COR-L47 (cell line): ENCODE results near the gene CNOT2.
A peak's percentile ranks its signal among the peaks of the same experiment; 100 is the strongest.

Experiments used
- DNase-seq: peaks from one replicate; lab custom pipeline; 2025; lab: John Stamatoyannopoulos, UW

The CNOT2 gene

GRCh38 chr12:70242695-70243509, at the start of gene CNOT2:
Gene CNOT2 (plus strand): TSS chr12:70243433. CDS start chr12:70278227, 34,794 bp downstream.
- DNase-seq = peak; percentile 90

GRCh38 chr12:70194076-70194475, 49.2 kb upstream of the CNOT2 start:
- DNase-seq = no peak

- no peak for DNase-seq
These were observed 46.4 kb upstream of the CNOT2 start for GRCh38 chr12:70196811-70197281.

- no peak for DNase-seq
These were observed 45.9 kb upstream of the CNOT2 start for GRCh38 chr12:70197345-70197744.

GRCh38 chr12:70213707-70214106, 29.5 kb upstream of the CNOT2 start:
- no peak for DNase-seq

- no peak for DNase-seq
These were observed 28.1 kb upstream of the CNOT2 start for GRCh38 chr12:70214972-70215617.

GRCh38 chr12:70217416-70217815, 25.8 kb upstream of the CNOT2 start:
- no peak for DNase-seq

- no peak for DNase-seq
These were observed 21.6 kb upstream of the CNOT2 start for GRCh38 chr12:70221626-70222025.

GRCh38 chr12:70227911-70228310, 15.3 kb upstream of the CNOT2 start:
- DNase-seq = no peak

GRCh38 chr12:70230934-70231606, 12.2 kb upstream of the CNOT2 start:
- no peak for DNase-seq

- DNase-seq = no peak
These were observed 6.2 kb upstream of the CNOT2 start for GRCh38 chr12:70236990-70237389.

- DNase-seq = no peak
These were observed 2.6 kb upstream of the CNOT2 start for GRCh38 chr12:70240673-70241072.

- DNase-seq = no peak
These were observed 1.4 kb upstream of the CNOT2 start for GRCh38 chr12:70241845-70242244.

- DNase-seq = peak; percentile 63
These were observed 508 bp downstream of the CNOT2 start for GRCh38 chr12:70243510-70244371.

GRCh38 chr12:70244409-70244808, 1.2 kb downstream of the CNOT2 start:
- no peak for DNase-seq

- no peak for DNase-seq
These were observed 2.2 kb downstream of the CNOT2 start for GRCh38 chr12:70245458-70245857.

GRCh38 chr12:70246580-70246979, 3.3 kb downstream of the CNOT2 start:
- no peak for DNase-seq

GRCh38 chr12:70247653-70248199, 4.5 kb downstream of the CNOT2 start:
- DNase-seq = no peak

GRCh38 chr12:70248876-70249275, 5.6 kb downstream of the CNOT2 start:
- DNase-seq = no peak

GRCh38 chr12:70249903-70250302, 6.7 kb downstream of the CNOT2 start:
- no peak for DNase-seq

- no peak for DNase-seq
These were observed 8.0 kb downstream of the CNOT2 start for GRCh38 chr12:70251226-70251625.

GRCh38 chr12:70251661-70252060, 8.4 kb downstream of the CNOT2 start:
- no peak for DNase-seq
